ENCODE results near the gene TASOR2.

TASOR2 gene

GRCh38 chr10:5666841-5667630 is 17.6 kb upstream of the TASOR2 start:
- no peaks in the 10 kb centered on the region for H3K27me3 ChIP-seq (ENCODE audit: control insufficient read depth in 1 of 2, insufficient read depth in 2 of 2, low read length in 2 of 2)
- H3K9me3 ChIP-seq (ENCODE audit: control insufficient read depth in 2 of 2, low read length in 2 of 2): no peaks in the 10 kb centered on the region
- peak overlapping the region; percentile 76 to 90 for H3K4me3 ChIP-seq (ENCODE audit: low read length in 2 of 2)
- H3K4me1 ChIP-seq (ENCODE audit: control insufficient read depth, insufficient read depth, low read length): peaks cover 19% of the 10 kb centered on the region
- no peaks in the 10 kb centered on the region for H3K36me3 ChIP-seq (ENCODE audit: control insufficient read depth in 2 of 2, insufficient read depth in 2 of 2, low read length in 2 of 2)
- H3K27ac ChIP-seq (ENCODE audit: low read length): no peak overlapping the region
- peak overlapping the region in 1 of 2 donors; percentile 55 for H3K9ac ChIP-seq (ENCODE audit: low read length in 2 of 2)

DNA sequence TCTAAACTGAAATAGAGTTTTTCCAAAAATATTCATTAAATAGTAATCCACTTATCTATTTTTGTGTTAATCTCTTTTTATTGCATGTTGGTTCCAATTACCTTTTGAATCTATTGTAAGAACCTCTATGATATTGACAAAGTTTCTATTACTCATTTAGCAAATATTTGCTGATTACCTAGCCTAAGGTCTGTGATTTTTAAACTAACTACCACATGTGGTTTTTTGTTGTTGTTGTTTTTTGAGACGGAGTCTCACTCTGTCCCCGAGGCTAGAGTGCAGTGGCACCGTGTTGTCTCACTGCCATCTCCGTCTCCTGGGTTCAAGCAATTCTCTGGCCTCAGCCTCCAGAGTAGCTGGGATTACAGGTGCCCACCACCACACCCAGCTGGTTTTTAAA is 16.2 kb upstream of the TASOR2 start:
- no peak overlapping the region for H3K4me3 ChIP-seq (ENCODE audit: low read length in 2 of 2)
- no peaks in the 10 kb centered on the region for H3K36me3 ChIP-seq (ENCODE audit: control insufficient read depth in 2 of 2, insufficient read depth in 2 of 2, low read length in 2 of 2)
- no peak overlapping the region for H3K27ac ChIP-seq (ENCODE audit: low read length)
- H3K4me1 ChIP-seq (ENCODE audit: control insufficient read depth, insufficient read depth, low read length): peaks cover 19% of the 10 kb centered on the region
- peaks cover 0 to 2% of the 10 kb centered on the region in 2 donors for H3K9me3 ChIP-seq (ENCODE audit: control insufficient read depth in 2 of 2, low read length in 2 of 2)
- no peaks in the 10 kb centered on the region for H3K27me3 ChIP-seq (ENCODE audit: control insufficient read depth in 1 of 2, insufficient read depth in 2 of 2, low read length in 2 of 2)
- no peak overlapping the region for H3K9ac ChIP-seq (ENCODE audit: low read length in 2 of 2)

DNA sequence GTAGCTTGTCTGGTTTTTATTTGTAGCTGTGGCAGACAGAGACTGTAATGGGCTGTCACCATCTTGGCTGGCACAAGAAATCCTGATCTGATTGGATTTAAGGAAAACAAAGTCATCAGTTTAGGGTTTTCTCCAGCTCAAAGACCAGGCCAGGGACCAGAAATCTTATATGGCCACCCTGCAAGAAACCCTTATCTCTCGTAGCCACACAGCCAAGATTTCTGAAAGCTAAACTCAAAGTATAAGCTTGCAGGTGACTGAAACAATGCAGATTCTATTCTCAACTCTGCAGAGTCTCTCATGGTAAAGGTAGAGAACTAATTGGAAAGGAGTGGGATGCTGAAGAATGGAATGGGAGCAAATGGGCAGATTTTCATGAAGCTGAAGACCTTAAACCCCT is 15.0 kb upstream of the TASOR2 start:
- Histone ChIP-seq H3K4me1 (ENCODE audit: control insufficient read depth, insufficient read depth, low read length) (peaks cover 14% of the 10 kb centered on the region), H3K9me3 (ENCODE audit: control insufficient read depth in 2 of 2, low read length in 2 of 2) (peaks cover 0 to 2% of the 10 kb centered on the region in 2 donors), H3K9ac (ENCODE audit: low read length in 2 of 2) (no peak overlapping the region), H3K27me3 (ENCODE audit: control insufficient read depth in 1 of 2, insufficient read depth in 2 of 2, low read length in 2 of 2) (no peaks in the 10 kb centered on the region), H3K4me3 (ENCODE audit: low read length in 2 of 2) (no peak overlapping the region), H3K27ac (ENCODE audit: low read length) (no peak overlapping the region), H3K36me3 (ENCODE audit: control insufficient read depth in 2 of 2, insufficient read depth in 2 of 2, low read length in 2 of 2) (no peaks in the 10 kb centered on the region)

DNA sequence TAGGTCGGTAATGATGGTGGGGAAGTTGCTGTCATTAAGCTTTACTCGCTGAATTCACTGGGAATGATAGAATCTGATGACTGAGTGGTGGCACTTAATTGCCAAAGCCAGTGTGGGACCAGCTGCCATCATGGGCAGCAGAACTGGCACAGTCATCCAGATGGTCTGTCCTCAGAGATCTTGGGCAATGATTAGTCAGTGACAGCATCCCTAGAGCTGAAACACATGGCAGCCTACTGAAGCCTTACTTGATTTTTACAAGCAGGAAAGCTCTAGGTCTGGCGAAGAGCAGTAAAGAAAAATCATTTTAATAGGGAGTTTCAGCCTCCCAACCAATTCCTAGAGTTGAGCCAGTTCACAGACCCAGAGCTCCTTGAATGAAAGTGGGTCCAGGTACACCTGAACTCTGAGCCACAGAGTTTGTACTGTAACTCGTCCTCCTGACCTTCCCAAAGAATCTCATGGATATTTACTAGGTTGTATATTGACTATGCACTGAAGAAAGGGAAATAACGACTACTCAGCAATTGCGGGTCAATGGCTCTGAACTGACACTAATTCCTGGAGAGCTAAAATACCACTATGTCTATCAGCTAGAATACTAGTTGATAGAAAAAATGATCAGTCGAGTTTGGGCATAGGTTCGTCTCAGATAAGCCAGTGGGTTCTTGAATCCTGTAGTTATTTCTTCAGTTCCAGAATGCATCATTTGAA is 13.8 kb upstream of the TASOR2 start:
- peaks cover 0 to 2% of the 10 kb centered on the region in 2 donors for H3K9me3 ChIP-seq (ENCODE audit: control insufficient read depth in 2 of 2, low read length in 2 of 2)
- peaks cover 9% of the 10 kb centered on the region for H3K4me1 ChIP-seq (ENCODE audit: control insufficient read depth, insufficient read depth, low read length)
- H3K36me3 ChIP-seq (ENCODE audit: control insufficient read depth in 2 of 2, insufficient read depth in 2 of 2, low read length in 2 of 2): no peaks in the 10 kb centered on the region
- H3K27me3 ChIP-seq (ENCODE audit: control insufficient read depth in 1 of 2, insufficient read depth in 2 of 2, low read length in 2 of 2): no peaks in the 10 kb centered on the region
- no peak overlapping the region for H3K9ac ChIP-seq (ENCODE audit: low read length in 2 of 2)
- no peak overlapping the region for H3K27ac ChIP-seq (ENCODE audit: low read length)
- H3K4me3 ChIP-seq (ENCODE audit: low read length in 2 of 2): no peak overlapping the region

GRCh38 chr10:5678397-5679036 is 6.1 kb upstream of the TASOR2 start:
- no peak overlapping the region for H3K9ac ChIP-seq (ENCODE audit: low read length in 2 of 2)
- no peaks in the 10 kb centered on the region for H3K36me3 ChIP-seq (ENCODE audit: control insufficient read depth in 2 of 2, insufficient read depth in 2 of 2, low read length in 2 of 2)

DNA sequence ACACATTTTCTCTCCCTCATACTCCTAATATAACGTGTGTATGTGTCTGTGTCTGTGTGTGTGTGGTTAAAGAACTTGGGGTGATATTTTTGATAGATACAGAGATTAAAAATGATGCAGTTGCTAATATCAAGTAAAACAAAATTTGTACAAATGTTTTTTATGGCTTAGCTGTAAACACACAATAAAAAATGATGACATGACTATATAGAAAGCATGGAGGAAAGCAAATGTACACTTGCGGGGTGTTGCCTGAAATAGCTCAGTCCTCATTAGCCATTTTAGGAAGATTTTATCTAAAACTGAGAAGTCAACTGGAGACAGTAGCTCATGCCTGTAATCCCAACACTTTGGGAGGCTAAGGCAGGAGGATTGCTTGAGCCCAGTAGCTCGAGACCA is 5.6 kb upstream of the TASOR2 start:
- Histone ChIP-seq H3K27ac (ENCODE audit: low read length) (no peak overlapping the region), H3K27me3 (ENCODE audit: control insufficient read depth in 1 of 2, insufficient read depth in 2 of 2, low read length in 2 of 2) (peaks cover 0 to 6% of the 10 kb centered on the region in 2 donors), H3K4me1 (ENCODE audit: control insufficient read depth, insufficient read depth, low read length) (no peaks in the 10 kb centered on the region), H3K9me3 (ENCODE audit: control insufficient read depth in 2 of 2, low read length in 2 of 2) (no peaks in the 10 kb centered on the region), H3K36me3 (ENCODE audit: control insufficient read depth in 2 of 2, insufficient read depth in 2 of 2, low read length in 2 of 2) (no peaks in the 10 kb centered on the region), H3K4me3 (ENCODE audit: low read length in 2 of 2) (no peak overlapping the region), H3K9ac (ENCODE audit: low read length in 2 of 2) (no peak overlapping the region)

More at GRCh38 chr10:5678397-5679036, 6.1 kb upstream of the TASOR2 start:
- Histone ChIP-seq H3K4me1 (ENCODE audit: control insufficient read depth, insufficient read depth, low read length) (no peaks in the 10 kb centered on the region), H3K9me3 (ENCODE audit: control insufficient read depth in 2 of 2, low read length in 2 of 2) (no peaks in the 10 kb centered on the region), H3K27ac (ENCODE audit: low read length) (no peak overlapping the region), H3K27me3 (ENCODE audit: control insufficient read depth in 1 of 2, insufficient read depth in 2 of 2, low read length in 2 of 2) (peaks cover 0 to 6% of the 10 kb centered on the region in 2 donors), H3K4me3 (ENCODE audit: low read length in 2 of 2) (no peak overlapping the region)

DNA sequence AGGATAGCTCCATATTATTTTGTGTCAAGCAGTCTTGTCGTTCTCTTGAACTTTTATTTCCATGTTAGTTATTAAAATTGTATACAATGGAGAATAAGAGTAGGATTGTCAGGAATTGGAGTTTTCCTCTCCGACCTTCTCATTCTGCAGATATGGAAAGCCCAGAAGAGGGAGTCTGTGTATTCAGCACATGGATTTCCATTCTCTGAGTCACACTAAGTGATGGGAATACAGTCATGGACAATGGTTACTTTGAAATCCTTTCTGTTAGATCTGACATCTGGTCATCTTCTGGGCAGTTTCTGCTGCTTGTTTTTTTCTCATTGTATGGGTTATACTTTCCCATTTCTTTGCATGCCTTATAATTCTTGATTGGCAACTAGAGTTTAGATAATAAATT is 5.0 kb upstream of the TASOR2 start:
- Histone ChIP-seq H3K27me3 (ENCODE audit: control insufficient read depth in 1 of 2, insufficient read depth in 2 of 2, low read length in 2 of 2) (peaks cover 0 to 6% of the 10 kb centered on the region in 2 donors), H3K27ac (ENCODE audit: low read length) (no peak overlapping the region), H3K4me3 (ENCODE audit: low read length in 2 of 2) (no peak overlapping the region), H3K4me1 (ENCODE audit: control insufficient read depth, insufficient read depth, low read length) (peaks cover 3% of the 10 kb centered on the region), H3K9me3 (ENCODE audit: control insufficient read depth in 2 of 2, low read length in 2 of 2) (no peaks in the 10 kb centered on the region), H3K9ac (ENCODE audit: low read length in 2 of 2) (no peak overlapping the region), H3K36me3 (ENCODE audit: control insufficient read depth in 2 of 2, insufficient read depth in 2 of 2, low read length in 2 of 2) (no peaks in the 10 kb centered on the region)

- Histone ChIP-seq H3K9ac (ENCODE audit: low read length in 2 of 2) (no peak overlapping the region), H3K27ac (ENCODE audit: low read length) (no peak overlapping the region), H3K36me3 (ENCODE audit: control insufficient read depth in 2 of 2, insufficient read depth in 2 of 2, low read length in 2 of 2) (no peaks in the 10 kb centered on the region)
Measured at GRCh38 chr10:5681930-5682329, 2.7 kb upstream of the TASOR2 start.

GRCh38 chr10:5683065-5683464 is 1.6 kb upstream of the TASOR2 start:
- Histone ChIP-seq H3K9ac (ENCODE audit: low read length in 2 of 2) (no peak overlapping the region), H3K4me3 (ENCODE audit: low read length in 2 of 2) (no peak overlapping the region), H3K27ac (ENCODE audit: low read length) (no peak overlapping the region), H3K27me3 (ENCODE audit: control insufficient read depth in 1 of 2, insufficient read depth in 2 of 2, low read length in 2 of 2) (peaks cover 0 to 2% of the 10 kb centered on the region in 2 donors), H3K36me3 (ENCODE audit: control insufficient read depth in 2 of 2, insufficient read depth in 2 of 2, low read length in 2 of 2) (no peaks in the 10 kb centered on the region), H3K4me1 (ENCODE audit: control insufficient read depth, insufficient read depth, low read length) (peaks cover 3% of the 10 kb centered on the region), H3K9me3 (ENCODE audit: control insufficient read depth in 2 of 2, low read length in 2 of 2) (no peaks in the 10 kb centered on the region)

More at GRCh38 chr10:5681930-5682329, 2.7 kb upstream of the TASOR2 start:
- Histone ChIP-seq H3K9me3 (ENCODE audit: control insufficient read depth in 2 of 2, low read length in 2 of 2) (no peaks in the 10 kb centered on the region), H3K27me3 (ENCODE audit: control insufficient read depth in 1 of 2, insufficient read depth in 2 of 2, low read length in 2 of 2) (peaks cover 0 to 6% of the 10 kb centered on the region in 2 donors), H3K4me1 (ENCODE audit: control insufficient read depth, insufficient read depth, low read length) (peaks cover 3% of the 10 kb centered on the region), H3K4me3 (ENCODE audit: low read length in 2 of 2) (no peak overlapping the region)

GRCh38 chr10:5684971-5685763 is 529 bp downstream of the TASOR2 start:
- H3K9me3 ChIP-seq (ENCODE audit: control insufficient read depth in 2 of 2, low read length in 2 of 2): no peaks in the 10 kb centered on the region
- peak overlapping the region; percentile 62 for H3K27ac ChIP-seq (ENCODE audit: low read length)
- no peaks in the 10 kb centered on the region for H3K27me3 ChIP-seq (ENCODE audit: control insufficient read depth in 1 of 2, insufficient read depth in 2 of 2, low read length in 2 of 2)
- peaks cover 3% of the 10 kb centered on the region for H3K4me1 ChIP-seq (ENCODE audit: control insufficient read depth, insufficient read depth, low read length)
- H3K9ac ChIP-seq (ENCODE audit: low read length in 2 of 2): peak overlapping the region; percentile 60 to 74
- peaks cover 0 to 2% of the 10 kb centered on the region in 2 donors for H3K36me3 ChIP-seq (ENCODE audit: control insufficient read depth in 2 of 2, insufficient read depth in 2 of 2, low read length in 2 of 2)
- H3K4me3 ChIP-seq (ENCODE audit: low read length in 2 of 2): peak overlapping the region; percentile 82 to 89
